HAP-1 (cell line): ENCODE results near the gene FAM163A.
"Not testable (repeated sequence)": the region's sequence is repeated elsewhere in the genome, so short reads cannot be mapped to it uniquely, and the experiment has no call there.

ENCODE experiments used
- DNase-seq, 2 experiments: peaks; one replicate each; pipeline ENCODE4 v3.0.0-alpha.2; 2016 to 2020; ENCODE audit warnings: low spot score in 2 of 2
- H3K27me3 ChIP-seq: fragments of 250-450 bp; sonication (Bioruptor Pico); 2 replicates; pipeline ENCODE4 v1.5.1; 2020; ENCODE audit warnings: low read depth, mild to moderate bottlenecking, moderate library complexity
- H3K36me3 ChIP-seq: fragments of 250-450 bp; sonication (Bioruptor Pico); replicated peaks from 2 replicates; pipeline ENCODE4 v1.5.1; 2020; ENCODE audit warnings: mild to moderate bottlenecking
- H3K4me1 ChIP-seq: fragments of 250-450 bp; sonication (Bioruptor Pico); 2 replicates; pipeline ENCODE4 v1.5.1; 2020; ENCODE audit warnings: mild to moderate bottlenecking
- H3K4me3 ChIP-seq: fragments of 250-450 bp; sonication (Bioruptor Pico); 2 replicates; pipeline ENCODE4 v1.5.1; 2020; ENCODE audit warnings: mild to moderate bottlenecking, moderate library complexity
- H3K9me3 ChIP-seq: fragments of 250-450 bp; sonication (Bioruptor Pico); 2 replicates; pipeline ENCODE4 v1.5.1; 2020; ENCODE audit warnings: mild to moderate bottlenecking, moderate library complexity
- in situ Hi-C: fragments of 300-500 bp; cut with MboI; formaldehyde crosslinking; loops from 3 replicates; pipeline ENCODE4 v1.14.3; 2020; ENCODE audit warnings: low sequenced_read_pairs, inconsistent platforms, mixed read lengths

Gene FAM163A

DNA sequence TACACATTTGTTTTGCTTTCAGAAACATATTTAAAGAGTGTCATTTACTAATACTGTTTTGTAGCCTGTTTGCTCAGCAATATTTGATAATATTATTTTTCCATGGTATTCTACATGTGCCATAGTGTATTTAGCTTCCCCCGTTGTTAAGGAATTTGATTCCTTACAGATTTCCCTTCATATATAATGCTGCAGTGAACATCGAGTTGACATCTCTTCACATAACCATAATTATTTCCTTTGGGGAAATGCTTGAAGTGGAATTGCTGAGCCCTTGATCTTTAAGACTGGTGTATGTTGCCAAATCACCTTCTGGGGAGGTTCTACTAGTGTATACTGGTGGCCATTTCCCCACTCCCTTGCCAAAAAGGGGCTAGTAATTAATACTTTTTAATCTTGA is 42.6 kb downstream of the FAM163A start:
- H3K27me3 ChIP-seq: no peaks in the 10 kb centered on the region
- no peak overlapping the region for H3K4me3 ChIP-seq
- DNase-seq: no peak
- H3K36me3 ChIP-seq: no peaks in the 10 kb centered on the region
- no peaks in the 10 kb centered on the region for H3K9me3 ChIP-seq
- in situ Hi-C loops: no loop called here
- no peaks in the 10 kb centered on the region for H3K4me1 ChIP-seq

DNA sequence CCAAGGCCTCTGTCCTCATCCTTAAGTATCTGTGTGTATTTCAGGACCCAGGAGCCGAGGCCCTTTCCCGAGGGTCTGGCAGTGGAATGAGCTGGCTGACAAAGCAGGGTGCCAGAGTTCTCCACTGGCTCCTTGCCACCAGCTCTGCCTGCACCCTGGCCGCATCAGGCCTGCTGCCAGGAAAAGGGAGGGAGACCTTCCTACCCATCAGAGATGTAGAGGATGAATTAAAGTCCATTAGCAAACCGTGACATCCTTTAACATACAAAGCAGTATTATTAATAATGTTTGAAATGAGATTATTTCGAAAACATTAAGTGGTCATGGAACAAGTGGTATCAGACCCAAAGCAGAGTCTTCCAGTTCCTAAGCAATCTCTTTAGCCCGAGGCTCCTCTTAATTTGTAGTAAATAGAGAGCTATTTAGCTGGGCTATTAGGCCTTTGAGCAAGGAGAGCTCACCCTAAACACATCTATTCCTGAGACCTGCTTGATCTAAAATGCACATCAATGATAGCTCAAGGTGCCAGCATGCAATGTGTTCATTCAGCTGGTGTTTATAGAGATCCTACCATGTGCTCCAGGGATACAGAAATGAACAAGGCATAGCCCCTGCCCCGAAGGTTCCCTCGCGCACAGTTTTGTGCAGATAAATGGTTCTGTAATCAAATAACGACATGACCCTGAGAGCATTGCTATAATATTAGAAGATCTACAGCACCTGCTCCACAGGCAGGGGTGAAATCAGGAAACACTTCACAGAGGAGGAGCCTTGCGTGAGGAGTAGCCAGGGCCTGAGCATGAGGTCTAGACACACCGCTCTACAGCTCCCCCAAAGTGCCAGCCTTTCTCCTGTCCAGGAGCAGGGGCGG is 44.0 kb downstream of the FAM163A start:
- H3K4me1 ChIP-seq: no peaks in the 10 kb centered on the region
- no peak overlapping the region for H3K4me3 ChIP-seq
- DNase-seq: no peak
- no peaks in the 10 kb centered on the region for H3K27me3 ChIP-seq
- no peaks in the 10 kb centered on the region for H3K9me3 ChIP-seq
- in situ Hi-C loops: no loop called here
- no peaks in the 10 kb centered on the region for H3K36me3 ChIP-seq

DNA sequence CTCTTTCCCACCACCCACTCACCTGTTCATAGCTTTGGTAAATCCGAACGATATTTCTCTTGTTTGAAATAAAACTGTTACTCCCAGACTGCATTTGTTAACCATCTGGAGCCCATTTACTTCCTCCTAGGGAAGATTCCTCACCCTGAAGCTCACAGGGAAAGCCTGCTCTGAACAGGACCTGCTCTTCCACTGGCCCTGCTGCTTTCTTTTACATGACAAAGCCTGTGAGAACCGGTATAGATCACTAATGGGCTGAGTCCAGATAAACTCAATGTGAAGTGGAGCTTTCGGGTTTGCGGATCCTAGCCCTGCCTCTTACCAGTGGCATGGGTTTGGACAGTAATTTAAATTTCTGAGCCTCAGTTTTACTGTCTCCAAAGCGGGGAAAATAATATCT is 45.2 kb downstream of the FAM163A start:
- in situ Hi-C loops: no loop called here
- no peak for DNase-seq
- no peaks in the 10 kb centered on the region for H3K36me3 ChIP-seq
- no peak overlapping the region for H3K4me3 ChIP-seq
- no peaks in the 10 kb centered on the region for H3K27me3 ChIP-seq
- no peaks in the 10 kb centered on the region for H3K4me1 ChIP-seq
- no peaks in the 10 kb centered on the region for H3K9me3 ChIP-seq

DNA sequence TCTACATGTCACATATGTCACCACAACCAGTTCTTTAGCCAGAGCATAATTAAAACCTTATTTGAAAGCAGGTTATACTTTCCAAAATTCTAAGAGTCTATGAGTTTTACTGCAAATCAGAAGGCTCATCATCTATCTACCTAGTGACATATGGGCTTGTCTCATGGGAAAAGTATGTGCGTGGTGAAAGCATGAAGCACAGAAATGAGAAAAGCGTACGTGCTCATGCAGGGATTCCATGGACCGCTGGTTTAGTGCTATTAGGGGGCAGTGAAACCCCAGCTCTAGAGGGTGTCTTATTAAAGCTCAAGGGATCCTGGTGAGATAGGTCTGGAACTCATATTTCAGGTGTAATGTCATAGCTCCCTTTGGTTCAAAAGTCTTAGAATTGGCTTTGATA is 50.2 kb downstream of the FAM163A start:
- no peaks in the 10 kb centered on the region for H3K27me3 ChIP-seq
- H3K9me3 ChIP-seq: no peaks in the 10 kb centered on the region
- in situ Hi-C loops: no loop called here
- H3K36me3 ChIP-seq: no peaks in the 10 kb centered on the region
- H3K4me3 ChIP-seq: no peak overlapping the region
- no peak for DNase-seq
- no peaks in the 10 kb centered on the region for H3K4me1 ChIP-seq

DNA sequence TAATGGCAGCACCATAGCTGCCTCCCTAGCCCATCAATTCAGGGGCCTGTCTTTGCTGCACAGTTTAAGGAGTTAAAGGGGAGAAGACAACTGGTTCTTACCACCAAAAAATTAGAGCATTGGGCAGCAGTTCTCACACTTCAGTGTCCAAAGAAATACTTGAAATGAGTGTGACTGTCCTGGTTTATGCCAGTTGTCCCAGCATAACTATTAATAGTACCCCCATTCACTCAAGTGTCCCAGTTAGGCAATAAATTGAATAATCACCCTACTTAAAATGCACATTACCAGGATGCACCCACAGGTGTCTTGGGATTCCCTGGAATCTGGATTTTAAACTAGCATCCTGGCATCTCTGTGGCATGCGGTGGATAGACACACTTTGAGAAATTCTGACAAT is 51.1 kb downstream of the FAM163A start:
- Histone ChIP-seq H3K9me3 (no peaks in the 10 kb centered on the region), H3K4me1 (no peaks in the 10 kb centered on the region), H3K27me3 (no peaks in the 10 kb centered on the region), H3K4me3 (no peak overlapping the region), H3K36me3 (no peaks in the 10 kb centered on the region)
- DNase-seq: no peak
- in situ Hi-C loops: no loop called here

DNA sequence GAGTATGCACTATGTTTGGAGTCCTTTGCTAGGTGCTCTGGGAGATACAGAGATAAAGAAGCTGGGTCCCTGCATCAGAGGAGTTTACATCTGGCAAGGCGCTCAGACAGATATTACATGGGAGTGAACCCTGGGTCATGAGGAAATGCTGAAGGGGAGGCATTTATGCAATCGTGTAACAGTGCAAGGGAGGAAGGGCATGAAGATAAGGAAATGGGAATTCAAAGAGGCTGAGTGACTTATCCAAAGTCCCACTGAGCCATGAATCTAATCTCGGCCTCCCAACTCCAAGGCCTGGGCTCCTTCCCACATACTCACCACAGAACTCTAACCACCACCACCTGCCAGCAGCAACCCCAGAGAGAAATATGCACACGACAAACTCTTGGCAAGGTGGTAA is 51.6 kb downstream of the FAM163A start:
- Histone ChIP-seq H3K36me3 (no peaks in the 10 kb centered on the region), H3K27me3 (no peaks in the 10 kb centered on the region), H3K4me3 (no peak overlapping the region), H3K4me1 (no peaks in the 10 kb centered on the region), H3K9me3 (no peaks in the 10 kb centered on the region)
- in situ Hi-C loops: no loop called here
- DNase-seq: no peak

DNA sequence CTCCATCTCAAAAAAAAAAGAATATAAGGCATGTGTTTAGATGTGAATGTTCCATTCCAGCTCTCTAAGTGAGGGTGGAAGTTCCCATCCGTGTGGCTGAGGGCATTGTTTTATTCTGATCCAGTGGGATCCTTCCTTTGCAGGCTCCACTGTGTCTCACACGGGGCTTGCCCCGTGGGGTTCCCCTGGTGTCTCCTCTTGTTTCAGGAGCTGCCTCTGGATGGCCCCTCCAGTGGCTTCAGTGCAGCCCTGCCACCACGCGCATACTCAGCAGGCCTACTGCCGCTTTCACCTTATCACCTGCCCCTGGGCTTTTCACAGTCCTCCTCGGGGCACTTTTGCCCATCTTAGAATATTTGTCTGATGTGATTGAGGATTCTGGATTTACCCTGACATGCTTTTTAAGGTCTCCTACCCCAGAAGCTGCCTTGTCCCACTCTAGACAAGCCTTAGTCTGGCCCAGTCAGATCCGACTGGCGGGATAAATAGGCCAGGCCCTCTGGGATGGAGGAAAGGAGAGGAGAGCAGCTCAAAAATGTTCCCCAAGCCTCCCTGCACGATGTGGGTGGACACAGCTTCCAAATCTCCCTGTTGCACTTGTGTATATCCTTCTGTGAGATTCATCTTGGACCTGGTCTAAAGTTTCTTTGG is 55.2 kb downstream of the FAM163A start:
- Histone ChIP-seq H3K9me3 (no peaks in the 10 kb centered on the region), H3K36me3 (no peaks in the 10 kb centered on the region), H3K27me3 (no peaks in the 10 kb centered on the region), H3K4me3 (no peak overlapping the region), H3K4me1 (no peaks in the 10 kb centered on the region)
- DNase-seq: no peak
- in situ Hi-C loops: no loop called here

DNA sequence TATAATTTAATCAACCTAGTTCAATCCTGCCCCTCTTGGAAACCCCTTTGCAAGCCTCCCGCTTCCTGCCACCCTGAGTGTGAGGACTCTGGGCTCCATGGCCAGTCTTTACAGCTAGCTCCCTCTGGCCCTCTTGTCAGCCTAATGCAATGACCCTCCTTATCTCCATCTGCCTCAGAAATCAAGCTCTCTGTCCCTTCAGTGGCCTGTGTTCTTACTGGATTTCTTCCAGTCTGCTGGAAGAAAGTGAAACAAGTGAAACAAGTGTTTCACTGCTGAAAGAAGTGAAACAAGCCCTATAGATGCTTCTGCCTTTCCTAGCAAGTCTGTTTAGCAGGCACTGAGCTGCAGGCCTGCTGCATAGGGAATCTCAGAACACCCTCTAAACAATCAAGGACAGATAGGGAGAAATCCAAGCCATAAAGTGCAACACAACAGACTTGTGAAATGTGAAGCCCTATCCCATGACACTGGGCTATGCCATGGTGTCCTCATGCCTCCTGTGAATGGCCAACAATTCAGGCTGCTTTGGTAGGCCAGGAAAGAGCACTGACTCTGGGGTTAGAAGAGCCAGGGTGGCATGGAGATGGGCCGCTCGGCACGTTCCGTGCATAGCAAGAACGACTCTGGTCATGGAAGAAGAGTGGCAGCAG is 55.9 kb downstream of the FAM163A start:
- Histone ChIP-seq H3K27me3 (no peaks in the 10 kb centered on the region), H3K4me3 (no peak overlapping the region), H3K36me3 (no peaks in the 10 kb centered on the region), H3K9me3 (no peaks in the 10 kb centered on the region), H3K4me1 (no peaks in the 10 kb centered on the region)
- in situ Hi-C loops: no loop called here
- no peak for DNase-seq

DNA sequence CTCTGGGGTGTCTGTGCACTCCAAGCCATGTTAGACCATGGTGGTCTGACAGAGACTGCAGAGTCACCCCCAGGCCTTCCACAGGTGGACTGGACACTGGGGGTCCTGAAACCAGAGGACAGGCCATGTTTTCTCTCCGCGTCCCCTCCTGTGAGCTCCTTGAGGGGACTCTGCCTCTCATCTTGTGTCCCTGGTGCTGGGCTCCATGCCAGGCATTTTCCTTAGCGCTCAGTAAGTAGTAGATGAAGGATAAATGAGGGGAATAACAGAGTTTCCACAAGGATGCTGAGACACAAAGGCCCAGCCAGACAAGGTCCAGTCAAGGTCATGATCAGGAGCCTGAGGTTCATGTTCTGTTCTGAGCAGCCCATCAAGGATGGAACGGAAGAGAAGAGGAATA is 57.4 kb downstream of the FAM163A start:
- no peak for DNase-seq
- no peaks in the 10 kb centered on the region for H3K36me3 ChIP-seq
- H3K4me1 ChIP-seq: no peaks in the 10 kb centered on the region
- H3K9me3 ChIP-seq: no peaks in the 10 kb centered on the region
- in situ Hi-C loops: no loop called here
- H3K27me3 ChIP-seq: no peaks in the 10 kb centered on the region
- no peak overlapping the region for H3K4me3 ChIP-seq

DNA sequence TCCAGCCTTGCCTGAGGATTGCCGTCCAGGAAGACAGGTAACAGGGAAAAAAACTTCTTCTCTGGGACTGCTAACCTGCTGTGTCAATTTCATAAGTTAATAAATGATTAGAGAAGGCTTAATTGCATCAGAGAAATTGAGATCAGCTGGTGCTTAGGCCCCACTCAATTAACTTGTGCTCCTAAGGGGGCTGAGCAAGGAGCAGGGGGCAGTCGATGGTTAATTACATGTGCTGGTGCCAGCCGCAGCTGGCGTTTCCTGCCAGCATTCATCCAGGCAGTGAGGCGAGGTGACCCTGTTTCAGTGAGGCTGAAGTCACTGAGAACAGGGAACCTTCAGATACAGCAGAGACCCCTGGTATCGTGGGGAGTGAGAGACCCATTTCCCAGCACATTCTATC is 60.0 kb downstream of the FAM163A start:
- H3K27me3 ChIP-seq: no peaks in the 10 kb centered on the region
- H3K9me3 ChIP-seq: no peaks in the 10 kb centered on the region
- no peak for DNase-seq
- no peaks in the 10 kb centered on the region for H3K36me3 ChIP-seq
- no peaks in the 10 kb centered on the region for H3K4me1 ChIP-seq
- in situ Hi-C loops: no loop called here
- no peak overlapping the region for H3K4me3 ChIP-seq

DNA sequence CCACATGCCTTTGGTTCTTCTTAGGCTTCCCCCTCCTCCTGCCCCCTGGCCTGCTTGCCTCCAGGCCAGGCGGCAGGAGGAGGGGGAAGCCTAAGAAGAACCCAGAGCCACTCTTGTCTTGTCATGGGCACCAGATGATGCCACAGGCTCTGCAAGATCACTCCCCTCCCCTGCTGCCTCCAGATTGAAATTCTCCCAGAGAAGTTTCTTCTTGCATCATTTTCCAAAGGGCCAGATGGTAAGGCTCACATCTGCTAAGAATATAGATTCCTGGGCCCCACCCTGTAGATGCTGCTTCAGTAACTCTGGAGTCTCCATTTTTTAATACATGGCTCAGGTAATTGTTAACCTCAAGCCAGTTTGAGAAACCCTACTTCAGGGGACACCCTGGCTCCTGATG is 60.8 kb downstream of the FAM163A start:
- DNase-seq: no peak
- in situ Hi-C loops: no loop called here
- Histone ChIP-seq H3K4me1 (no peaks in the 10 kb centered on the region), H3K4me3 (no peak overlapping the region), H3K9me3 (no peaks in the 10 kb centered on the region), H3K27me3 (no peaks in the 10 kb centered on the region), H3K36me3 (no peaks in the 10 kb centered on the region)

DNA sequence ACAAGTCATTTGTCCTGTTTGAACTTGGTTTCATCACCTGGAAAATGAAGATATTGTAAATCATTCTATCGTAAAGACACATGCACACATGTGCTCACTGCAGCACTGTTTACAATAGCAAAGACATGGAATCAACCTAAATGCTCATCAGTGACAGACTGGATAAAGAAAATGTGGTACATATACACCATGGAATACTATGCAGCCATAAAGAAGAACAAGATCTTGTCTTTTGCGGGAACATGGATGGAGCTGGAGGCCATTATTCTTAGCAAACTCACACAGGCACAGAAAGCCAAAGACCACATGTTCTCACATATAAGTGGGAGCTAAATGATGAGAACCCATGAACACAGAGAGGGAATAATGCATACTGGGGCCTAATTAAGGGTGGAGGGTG is 61.3 kb downstream of the FAM163A start:
- DNase-seq, H3K27me3 ChIP-seq, in situ Hi-C loops, H3K4me1 ChIP-seq, H3K4me3 ChIP-seq, H3K36me3 ChIP-seq, H3K9me3 ChIP-seq: not testable (repeated sequence)

DNA sequence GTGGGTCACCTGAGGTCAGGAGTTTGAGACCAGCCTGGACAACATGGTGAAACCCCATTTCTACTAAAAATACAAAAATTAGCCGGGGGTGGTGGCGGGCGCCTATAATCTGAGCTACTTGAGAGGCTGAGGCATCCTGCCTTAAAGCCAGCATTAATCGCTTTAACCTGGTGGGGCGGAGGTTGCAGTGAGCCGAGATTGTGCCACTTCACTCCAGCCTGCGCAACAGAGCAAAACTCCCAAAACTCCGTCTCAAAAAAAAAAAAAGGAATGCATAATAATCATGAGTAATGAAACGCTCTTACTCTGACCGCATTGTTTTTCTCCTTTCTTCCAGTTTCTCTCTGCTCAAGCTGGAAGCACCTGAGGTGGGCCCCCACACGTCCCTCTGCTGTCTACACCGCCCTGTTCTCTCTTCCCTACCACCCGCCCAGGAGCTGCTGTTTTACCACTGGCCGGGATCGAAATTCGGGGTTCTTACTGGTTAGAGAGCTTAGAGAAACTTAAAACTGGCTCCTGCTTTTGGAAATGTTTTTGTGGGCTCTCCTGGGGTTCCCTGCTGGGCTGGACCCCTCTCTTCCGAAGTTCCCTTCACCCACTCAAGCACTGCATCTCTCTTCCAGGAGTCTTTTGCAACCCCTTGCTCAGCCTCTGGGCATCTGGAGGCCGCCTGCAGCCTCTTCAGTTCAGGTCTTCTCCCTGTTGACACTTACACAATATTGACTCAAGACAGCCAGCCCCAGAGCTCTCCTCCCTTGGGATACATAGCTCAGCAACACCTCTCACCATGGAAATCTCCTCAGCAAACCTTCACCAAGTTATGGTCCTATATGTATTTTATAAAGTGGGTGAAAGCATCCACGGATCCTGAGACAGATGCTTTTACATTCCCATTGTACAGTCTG is 62.5 kb downstream of the FAM163A start:
- in situ Hi-C loops: no loop called here
- DNase-seq: no peak
- H3K9me3 ChIP-seq: no peaks in the 10 kb centered on the region
- no peak overlapping the region for H3K4me3 ChIP-seq
- no peaks in the 10 kb centered on the region for H3K4me1 ChIP-seq
- H3K27me3 ChIP-seq: no peaks in the 10 kb centered on the region; the same call in 1 of the 2 replicates
- H3K36me3 ChIP-seq: no peaks in the 10 kb centered on the region
